ENCODE data around the gene DOCK2.
"Not testable (repeated sequence)": the region's sequence is repeated elsewhere in the genome, so short reads cannot be mapped to it uniquely, and the experiment has no call there.

Gene DOCK2

DNA sequence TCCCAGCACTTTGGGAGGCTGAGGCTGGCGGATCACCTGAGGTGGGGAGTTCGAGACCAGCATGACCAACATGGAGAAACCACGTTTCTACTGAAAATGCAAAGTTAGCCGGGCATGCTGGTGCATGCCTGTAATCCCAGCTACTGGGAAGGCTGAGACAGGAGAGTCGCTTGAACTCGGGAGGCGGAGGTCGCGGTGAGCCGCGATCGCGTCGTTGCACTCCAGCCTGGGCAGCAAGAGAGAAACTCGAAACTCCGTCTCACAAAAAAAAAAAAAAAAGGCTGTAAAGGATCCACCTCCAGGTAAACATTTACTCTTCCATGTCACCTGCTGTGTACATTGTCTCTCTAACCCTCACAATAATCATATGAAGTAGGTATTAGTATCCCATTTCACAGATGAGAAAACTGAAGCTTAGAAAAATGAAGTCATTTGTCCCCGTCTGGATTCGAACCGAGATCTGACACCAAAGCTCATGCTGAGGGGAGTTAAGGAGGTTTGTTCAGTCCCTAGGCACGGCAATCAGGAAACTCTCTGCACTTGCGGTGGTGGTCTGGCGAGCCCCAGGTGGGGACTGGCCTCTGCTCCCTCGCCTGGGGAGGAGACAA lies 494 bp upstream of the DOCK2 start:
- in situ Hi-C loops (cut with MboI; ENCODE audit: low sequenced_read_pairs) = no loop called here

DNA sequence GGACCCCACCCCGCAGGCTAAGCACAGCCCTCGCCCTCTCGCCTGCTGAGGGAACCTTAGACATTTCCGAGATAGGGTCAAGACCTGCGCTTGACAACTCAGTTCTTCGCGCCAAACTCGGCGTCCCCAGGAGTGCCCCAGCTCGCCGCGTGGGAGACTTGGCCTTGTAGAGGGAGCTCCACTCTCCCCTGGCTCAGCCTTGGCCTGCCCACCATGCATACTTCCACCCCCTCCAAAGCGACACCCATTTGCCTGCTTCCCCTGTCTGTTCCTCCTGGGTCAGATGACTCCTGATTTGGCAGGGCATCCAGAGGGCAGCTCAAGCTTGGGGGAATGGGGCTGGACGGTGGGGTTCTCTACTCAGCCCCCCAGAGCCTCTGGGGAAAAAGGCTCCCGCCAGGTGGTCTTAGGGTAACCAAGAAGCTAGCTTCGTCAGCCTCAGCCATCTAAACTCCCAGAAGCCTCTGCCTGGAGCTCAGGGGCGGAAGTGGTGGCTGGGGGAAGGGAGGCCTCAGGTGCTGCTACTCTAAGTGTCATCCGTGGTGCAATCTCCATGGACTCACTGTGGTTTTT lies 560 bp downstream of the DOCK2 start:
- in situ Hi-C loops (cut with MboI; ENCODE audit: low sequenced_read_pairs) = no loop called here

DNA sequence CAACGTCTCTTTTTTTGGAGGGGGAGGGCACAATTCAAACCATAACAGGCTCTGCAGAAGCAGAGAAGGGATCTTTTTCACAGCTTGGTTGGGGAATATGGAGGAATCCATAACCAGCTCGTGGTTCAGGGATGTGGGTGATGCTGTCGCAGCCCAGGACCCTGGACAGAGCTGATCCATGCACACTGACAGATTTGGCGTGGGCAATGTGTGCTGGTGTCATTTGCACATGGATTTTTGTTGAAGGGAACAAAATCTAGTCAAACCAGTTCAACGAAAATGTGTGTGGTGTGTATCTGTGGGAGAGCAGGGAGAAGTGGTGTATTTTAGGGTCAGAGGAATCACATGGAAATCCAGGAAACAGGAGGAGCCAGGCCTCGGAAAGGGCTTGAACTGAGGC lies 4.2 kb downstream of the DOCK2 start:
- in situ Hi-C loops (cut with MboI; ENCODE audit: low sequenced_read_pairs) = no loop called here

DNA sequence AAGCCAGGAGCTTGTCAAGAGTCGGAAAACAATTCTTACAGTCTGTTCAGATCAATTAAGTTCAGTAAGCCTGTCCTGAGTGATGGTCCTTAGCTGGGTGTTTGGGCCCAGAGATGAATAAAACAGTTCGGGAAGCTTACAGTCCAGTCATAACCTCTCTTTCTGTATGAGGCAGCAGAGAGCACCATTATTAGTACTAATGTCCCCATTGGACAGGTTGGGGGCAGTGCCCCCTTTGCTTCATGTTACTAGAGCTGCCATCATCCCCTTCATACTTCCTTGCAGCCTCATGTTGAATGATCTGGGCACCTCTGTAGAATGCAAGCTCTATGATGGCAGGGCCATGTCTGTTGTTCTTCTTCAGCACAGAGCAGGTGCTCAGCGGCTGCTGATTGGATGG lies 9.8 kb downstream of the DOCK2 start:
- in situ Hi-C loops (cut with MboI; ENCODE audit: low sequenced_read_pairs) = no loop called here

DNA sequence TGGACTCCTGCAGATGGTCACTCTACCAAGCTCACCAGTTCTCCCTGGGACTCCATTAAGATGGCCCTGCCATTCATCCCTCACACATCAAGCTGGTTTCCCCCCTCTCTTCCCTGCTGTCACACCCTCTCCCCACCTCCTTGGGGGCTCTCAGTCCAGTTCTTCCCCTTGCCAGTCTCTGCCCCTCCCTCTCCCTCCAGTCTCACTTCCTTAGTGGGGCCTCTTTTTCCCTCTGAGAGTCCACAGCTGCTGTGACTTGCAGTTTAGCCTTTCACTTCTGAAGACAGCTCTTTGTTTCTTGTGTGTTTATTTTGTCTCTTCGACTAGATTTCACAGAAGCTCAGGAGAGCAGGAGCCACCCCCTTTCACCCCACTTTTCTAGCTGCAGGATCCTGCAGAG lies 10.5 kb downstream of the DOCK2 start:
- in situ Hi-C loops (cut with MboI; ENCODE audit: low sequenced_read_pairs) = no loop called here

DNA sequence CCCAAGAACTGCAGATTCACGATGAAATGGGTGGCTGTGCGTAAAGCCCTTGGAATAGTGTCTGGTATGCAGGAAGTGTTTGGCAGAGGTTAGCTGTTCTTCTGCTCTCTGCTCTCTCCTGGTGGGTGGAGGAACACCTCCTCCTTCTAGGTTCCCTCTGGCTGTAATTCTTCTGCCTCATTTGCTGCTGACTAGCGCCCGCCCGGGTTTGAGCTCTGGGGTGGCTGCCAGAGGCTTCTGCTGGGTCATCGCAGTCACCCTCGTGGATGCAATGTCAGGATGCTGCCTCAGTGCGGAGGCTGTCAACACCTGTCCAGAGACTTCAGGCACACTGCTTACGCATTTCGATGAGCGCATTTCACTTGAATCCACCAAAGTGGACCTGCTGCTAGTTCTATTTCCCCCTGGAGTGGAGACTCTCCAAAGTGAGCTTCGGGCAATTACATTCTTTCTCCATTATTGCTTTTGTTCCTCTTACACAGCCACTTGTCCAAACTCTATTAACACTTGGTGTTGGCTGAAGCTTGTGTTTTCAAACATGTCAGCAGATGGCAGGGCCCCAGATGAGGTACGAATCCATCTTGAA lies 11.7 kb downstream of the DOCK2 start:
- in situ Hi-C loops (cut with MboI; ENCODE audit: low sequenced_read_pairs) = no loop called here

DNA sequence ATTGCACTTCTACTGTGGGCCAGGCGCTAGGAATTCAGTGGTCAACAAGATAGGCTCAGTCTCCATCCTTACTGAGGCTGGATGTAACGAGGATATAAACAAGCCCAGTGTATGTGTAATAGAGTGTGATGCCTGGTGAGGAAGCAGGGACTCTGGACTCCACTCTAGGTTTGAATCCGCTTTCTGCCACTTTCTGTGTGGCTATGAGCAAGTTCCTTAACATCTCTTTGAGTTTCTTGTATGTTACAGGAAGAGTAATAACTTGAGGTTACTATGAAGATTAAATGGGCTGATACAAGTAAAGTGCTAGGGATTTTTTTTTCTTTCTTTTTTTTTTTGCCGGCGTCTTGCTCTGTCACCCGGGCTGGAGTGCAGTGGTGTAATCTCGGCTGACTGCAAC lies 12.4 kb downstream of the DOCK2 start:
- in situ Hi-C loops (cut with MboI; ENCODE audit: low sequenced_read_pairs) = no loop called here

DNA sequence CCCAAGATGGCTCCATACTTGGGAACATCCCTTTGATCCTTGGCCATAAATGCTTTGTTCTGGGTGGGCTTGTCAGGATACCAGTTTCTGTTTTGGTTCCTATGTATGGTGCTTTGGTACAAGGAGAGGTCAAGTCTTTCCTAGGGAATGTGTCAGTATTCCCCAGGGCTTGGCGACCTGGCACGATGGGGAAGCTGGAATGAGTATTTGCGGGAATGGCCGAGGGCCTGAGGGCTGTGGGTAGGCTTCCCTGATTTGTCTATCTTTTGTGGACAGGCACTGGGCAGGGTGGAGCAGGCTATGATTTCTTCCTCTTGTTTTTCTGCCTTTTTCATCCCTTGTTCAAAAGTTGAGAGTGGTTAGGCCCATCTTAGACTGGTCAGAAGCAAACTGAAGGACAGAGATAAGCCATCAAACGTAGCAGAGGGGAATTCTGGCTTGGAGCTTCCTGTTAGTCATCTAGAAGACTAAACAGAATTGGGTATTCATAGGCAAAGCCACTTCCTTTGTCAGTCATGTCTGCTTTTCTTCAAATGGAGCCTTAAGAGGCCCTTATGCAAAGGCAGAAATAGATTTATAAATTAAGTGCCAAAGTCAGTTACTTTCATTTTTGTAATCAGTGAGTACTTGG lies 13.7 kb downstream of the DOCK2 start:
- in situ Hi-C loops (cut with MboI; ENCODE audit: low sequenced_read_pairs) = no loop called here

DNA sequence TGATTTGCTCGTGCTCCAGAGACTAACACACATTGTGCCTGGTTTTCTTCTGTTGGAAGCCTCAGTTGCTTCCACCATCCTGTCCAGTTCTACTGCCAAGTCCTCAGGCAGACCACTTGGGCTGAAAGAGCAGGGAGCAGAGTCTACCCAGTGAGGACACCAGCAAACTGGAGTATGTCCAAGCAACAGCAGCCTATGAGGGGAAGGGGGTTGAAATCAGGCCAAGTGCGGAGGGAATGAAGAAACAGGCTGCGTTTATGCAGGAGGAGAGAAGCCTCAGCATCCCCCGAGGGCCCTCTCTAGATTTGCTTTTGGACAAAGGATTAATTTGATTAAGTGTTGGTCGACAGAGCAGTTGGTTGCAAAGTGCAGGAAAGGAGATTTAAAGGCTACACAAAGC lies 14.5 kb downstream of the DOCK2 start:
- in situ Hi-C loops (cut with MboI; ENCODE audit: low sequenced_read_pairs) = no loop called here

DNA sequence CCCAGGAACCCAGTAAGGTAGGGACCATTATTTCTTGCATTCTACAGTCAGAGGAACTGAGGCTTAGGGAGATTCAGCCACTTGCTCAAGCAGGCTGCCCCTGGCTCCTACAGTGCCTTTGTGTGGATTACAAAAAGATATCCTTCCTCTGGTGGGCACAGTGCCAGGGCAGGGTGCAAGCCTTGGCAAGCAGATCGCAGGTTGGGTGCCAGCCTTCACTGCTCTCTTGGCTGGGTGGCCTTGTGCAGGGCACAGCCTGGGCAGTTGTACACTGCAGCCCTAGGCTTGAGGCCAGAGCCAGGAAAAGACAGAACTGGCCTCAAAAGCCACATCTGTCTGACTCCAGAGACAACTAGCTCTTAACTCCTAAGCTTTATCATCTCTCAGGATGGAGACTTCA lies 15.0 kb downstream of the DOCK2 start:
- in situ Hi-C loops (cut with MboI; ENCODE audit: low sequenced_read_pairs) = no loop called here

DNA sequence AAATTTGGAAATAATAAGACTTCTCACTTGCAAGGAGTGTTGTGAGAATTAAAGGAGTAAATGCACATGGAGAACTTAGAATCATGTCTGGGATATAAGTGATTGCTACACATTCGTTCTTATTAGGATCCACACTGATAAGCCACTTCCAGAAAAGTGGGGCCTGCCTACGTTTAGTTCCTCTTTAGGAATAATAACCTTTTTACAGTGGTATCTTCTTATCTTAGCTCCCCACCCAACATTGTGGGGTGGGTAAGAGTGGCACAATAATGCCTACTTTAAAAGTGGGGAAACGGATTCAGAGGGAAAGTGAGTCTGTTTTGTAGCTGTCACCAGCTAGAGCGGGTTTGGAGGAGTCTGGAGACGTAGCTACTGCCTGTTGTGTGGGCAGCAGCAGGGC lies 16.0 kb downstream of the DOCK2 start:
- in situ Hi-C loops (cut with MboI; ENCODE audit: low sequenced_read_pairs) = no loop called here

DNA sequence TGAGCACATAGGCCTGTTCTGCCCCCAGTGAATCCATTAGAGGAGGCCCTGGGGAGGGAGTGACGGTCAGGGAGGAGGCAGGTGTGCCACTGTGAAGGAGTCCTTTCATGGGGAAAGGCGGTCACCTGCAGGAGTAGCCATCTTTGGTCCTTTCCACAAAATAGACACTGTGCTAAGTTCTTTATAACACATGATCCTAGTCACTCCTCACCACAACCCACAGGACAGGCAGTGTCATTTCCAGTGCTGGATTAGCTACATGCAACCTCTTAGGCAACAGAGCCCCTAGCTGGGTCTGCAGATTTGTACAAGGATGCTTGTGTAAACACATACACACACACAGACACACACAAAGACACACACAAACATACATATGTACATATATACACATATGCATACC lies 18.3 kb downstream of the DOCK2 start:
- in situ Hi-C loops (cut with MboI; ENCODE audit: low sequenced_read_pairs) = no loop called here

DNA sequence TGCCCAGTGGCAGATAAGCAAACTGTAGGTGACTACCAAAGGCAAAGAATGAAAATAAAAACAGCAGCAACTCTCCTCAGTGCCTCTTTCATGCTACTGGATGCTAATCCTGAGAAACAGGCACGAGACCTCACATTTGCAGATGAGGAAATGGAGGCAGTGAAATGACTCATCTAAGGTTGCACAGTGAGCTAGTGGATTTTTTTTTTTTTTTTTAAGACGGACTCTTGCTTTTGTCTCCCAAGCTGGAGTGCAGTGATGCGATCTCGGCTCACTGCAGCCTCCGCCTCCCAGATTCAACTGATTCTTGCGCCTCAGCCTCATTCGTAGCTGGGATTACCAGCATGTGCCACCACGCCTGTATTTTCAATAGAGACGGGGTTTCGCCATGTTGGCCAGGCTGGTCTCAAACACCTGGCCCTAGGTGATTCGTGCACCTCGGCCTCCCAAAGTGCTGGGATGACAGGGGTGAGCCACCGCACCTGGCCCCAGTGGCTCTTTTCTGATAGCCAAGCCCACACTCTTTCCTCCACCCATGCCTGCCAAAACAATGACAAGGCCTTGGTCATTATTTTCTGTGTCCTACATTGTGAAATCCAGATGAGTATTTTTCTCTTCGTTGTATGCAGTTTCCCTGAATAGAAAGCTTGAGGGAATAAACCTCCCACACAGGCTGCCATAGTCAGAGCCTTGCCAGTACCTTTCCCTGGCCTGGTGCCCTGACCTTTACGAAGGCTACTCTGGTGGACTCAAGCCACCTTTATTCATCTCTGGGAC lies 19.2 kb downstream of the DOCK2 start:
- in situ Hi-C loops (cut with MboI; ENCODE audit: low sequenced_read_pairs) = no loop called here

DNA sequence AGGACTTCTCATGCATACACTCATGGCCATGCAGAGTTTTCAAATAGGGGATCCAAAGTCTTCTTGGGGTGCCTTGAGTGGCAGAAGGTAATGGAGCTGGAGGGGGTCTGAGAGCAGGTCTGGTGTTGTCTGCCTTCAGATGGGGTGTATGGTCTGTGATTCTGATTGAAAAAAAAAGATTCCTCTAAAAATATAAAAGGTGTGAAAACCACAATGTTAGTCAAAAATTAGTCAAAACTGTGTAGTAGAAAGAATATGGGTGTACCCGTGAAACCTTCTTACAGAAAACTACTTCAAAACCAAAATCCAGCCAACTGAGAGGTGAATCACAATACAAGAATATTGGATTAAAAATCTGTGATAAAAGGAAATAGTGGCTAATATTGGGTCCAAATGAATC lies 20.1 kb downstream of the DOCK2 start:
- in situ Hi-C loops (cut with MboI; ENCODE audit: low sequenced_read_pairs) = no loop called here

DNA sequence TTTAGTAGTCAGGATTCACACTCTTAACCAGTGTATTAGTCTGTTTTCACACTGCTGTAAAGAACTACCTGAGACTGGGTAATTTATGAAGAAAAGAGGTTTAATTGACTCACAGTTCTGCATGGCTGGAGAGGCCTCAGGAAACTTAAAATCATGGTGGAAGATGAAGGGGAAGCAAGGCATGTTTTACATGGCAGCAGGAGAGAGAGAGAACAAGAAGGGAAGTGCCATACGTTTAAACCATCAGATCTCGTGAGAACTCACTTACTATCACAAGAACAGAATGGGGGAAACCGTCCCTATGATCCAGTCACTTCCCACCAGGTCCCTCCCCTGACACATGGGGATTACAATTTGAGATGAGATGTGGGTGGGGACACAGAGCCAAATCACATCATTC lies 25.4 kb downstream of the DOCK2 start:
- in situ Hi-C loops (cut with MboI; ENCODE audit: low sequenced_read_pairs) = not testable (repeated sequence)

DNA sequence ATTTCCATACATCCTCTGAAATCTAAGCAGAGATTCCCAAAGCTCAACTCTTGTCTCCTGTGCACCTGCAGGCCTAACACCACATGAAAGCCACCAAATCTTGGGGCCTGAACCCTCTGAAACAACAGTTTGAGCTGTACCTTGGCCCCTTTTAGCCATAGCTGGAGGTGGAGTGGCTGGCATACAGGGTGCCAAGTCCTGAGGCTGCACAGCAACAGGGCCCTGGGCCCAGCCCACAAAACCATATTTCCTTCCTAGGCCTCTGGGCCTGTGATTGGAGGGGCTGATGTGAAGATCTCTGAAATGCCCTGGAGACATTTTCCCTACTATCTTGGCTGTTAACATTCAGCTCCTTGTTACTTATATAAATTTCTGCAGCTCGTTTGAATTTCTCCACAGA lies 26.5 kb downstream of the DOCK2 start:
- in situ Hi-C loops (cut with MboI; ENCODE audit: low sequenced_read_pairs) = no loop called here

DNA sequence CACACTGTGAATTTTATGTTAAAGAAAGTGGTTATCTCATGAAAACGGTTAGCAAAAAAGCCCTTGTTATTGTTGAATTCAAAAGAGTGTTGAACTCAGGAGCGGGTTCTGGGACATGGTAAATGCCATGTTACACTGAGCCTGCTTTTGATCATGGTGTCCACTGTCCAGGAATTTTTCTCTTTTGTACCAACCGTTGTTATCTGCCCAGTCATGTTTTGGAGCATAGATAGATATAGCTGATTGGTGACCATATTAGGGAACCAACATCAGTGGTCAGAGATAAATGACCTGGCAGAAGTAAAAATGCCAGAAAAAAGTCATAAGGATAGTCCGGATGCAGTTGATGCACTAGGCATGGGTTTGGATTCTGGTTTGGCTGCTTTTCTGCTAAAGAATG lies 29.3 kb downstream of the DOCK2 start:
- in situ Hi-C loops (cut with MboI; ENCODE audit: low sequenced_read_pairs) = no loop called here

DNA sequence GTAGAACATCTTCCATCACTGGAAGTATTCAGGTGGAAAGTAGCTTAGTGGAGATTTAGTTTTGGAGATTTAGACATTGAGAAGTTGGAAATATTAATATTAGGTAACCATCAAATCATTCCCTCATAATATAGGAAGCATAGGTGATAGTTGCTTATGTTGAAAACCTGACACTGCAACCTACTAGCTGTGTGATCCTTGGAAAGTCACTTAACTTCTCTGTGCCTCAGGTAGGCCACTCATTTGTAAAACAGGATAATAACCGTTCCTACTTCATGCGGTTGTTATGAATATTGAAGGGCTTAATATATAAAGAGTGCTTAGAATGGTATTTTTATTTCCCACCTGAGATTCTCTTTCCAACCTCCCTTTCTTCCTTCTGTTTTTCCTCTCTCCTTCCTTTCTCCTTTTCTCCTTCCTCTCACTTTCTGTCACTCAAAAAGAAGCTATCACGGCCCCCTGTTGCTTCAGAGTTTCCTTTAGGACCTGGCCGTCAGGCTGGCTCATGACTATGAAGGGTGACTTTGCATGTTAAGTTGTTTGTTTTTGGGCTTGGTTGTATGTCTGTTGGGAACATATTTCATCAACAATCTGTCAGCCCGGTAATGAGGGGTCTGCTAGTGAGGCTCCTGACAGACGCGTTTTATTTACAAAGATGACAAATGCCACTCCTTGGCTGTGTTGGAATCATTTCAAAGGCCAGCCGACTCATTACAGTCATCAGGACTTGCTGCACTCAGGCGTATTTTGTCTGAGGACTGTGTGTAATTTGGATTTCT lies 31.0 kb downstream of the DOCK2 start:
- in situ Hi-C loops (cut with MboI; ENCODE audit: low sequenced_read_pairs) = no loop called here

DNA sequence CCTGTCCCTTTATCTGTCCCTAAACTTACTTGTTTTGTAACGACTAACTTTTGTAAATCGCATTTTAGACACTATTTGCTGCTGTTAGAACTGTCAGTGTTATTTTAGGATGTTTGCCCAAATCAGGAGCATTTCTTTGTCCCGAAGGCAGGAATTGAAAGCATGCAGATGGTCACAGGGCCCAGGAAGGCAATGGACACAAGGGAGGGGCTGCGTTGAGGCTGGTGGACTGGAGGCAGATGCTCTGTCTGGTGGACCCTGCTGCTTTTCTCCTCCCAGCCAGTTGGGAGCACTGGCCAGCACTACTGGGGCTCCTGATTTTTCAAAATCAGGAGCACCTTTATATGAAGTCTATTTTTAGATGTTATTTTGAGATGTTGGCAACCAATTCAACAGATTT lies 31.7 kb downstream of the DOCK2 start:
- in situ Hi-C loops (cut with MboI; ENCODE audit: low sequenced_read_pairs) = no loop called here

DNA sequence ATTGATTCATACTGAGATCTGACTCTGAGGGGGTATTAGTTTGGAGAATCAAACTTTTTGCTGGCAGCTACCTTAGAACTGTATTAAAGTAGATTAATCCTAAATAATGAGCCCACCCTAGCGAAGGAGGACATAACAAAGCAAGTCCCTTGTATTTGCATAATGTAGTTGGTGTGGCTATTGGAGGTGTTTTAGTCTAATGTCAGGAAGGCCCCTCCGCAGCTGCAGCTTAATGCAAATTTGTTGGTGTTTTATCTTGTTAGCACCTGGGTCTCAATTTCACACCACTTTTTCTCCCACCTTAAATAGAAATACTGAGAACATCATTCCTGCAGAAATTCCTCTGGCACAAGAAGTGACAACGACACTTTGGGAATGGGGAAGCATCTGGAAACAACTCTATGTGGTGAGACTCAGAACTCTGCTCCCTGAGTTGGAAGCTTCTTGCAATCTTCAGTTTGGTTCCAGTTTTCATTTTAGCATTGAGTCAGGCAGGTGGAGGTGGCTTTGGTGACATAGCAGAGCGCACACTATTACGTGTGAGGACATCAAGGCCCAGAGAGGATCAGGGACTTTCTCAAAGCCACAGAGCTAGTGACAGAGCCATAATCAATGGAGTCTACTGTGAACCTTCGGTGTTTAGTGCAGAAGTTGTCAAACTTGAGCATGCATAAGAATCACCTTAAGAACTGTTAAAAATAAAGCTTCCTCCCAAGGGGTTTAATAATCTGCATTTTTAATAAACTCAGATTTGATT lies 33.9 kb downstream of the DOCK2 start:
- in situ Hi-C loops (cut with MboI; ENCODE audit: low sequenced_read_pairs) = no loop called here

Measured in HL-60/S4 treated with retinoic acid at 250 ng/mL for 4 days and 3 days (cell line).